Omental fat pad (tissue), 4 donors: ENCODE results near the gene BAZ1B. TPM values are rescaled to one million over a fixed set of nuclear protein-coding genes. Genes with fewer than 3 reads are reported as not detected.

Experiments used
- ATAC-seq: fragments of 150-250 bp; one replicate; pipeline ENCODE4 v1.9.1; 2016; ENCODE audit warnings: mild to moderate bottlenecking, moderate library complexity; ENCODE audit not compliant: low FRiP score
- DNase-seq: peaks from one replicate; pipeline ENCODE4 v3.0.0-alpha.2; 2019; ENCODE audit warnings: low spot score
- CTCF ChIP-seq, 3 donors: fragments of 450-650 bp; IDR thresholded peaks; one replicate each; pipeline ENCODE4 v1.5.1; 2016 to 2017; ENCODE audit warnings: antibody characterized with exemption in 3 of 3, mild to moderate bottlenecking in 3 of 3, moderate library complexity in 2 of 3
- total RNA-seq, 4 donors: library from RNA; depleted of rRNA; stranded (reverse); fragments of >200 nt; gene quantifications; one replicate each; pipeline ENCODE4 v1.1.0, GENCODE V29; 2016

BAZ1B gene
- total RNA-seq, 4 donors from 2014 or later: 42.9 to 61.4 (median 54.9) TPM

DNA sequence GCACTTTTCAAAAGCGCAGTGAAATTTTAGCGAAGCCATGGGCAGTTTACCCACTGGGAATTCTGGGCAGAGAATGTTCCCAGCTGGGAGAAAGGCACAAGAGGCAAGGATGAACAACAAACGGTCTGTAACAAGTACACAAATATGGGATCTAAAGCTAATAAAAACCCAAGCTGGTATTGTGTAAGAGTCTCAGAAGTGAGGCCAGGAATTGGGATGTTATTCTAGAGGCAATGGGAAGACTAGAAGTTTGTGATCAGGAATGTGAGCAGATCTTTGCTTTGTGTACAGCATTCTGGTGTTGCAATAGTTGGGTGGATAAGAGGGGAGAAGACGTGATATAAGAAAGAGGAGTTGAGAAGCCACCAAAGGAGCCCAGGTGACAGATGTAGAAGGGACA lies 73.5 kb downstream of the BAZ1B start:
- TF ChIP-seq CTCF (IDR thresholded peaks at IDR 0.05): no peak
- ATAC-seq (no peak), DNase-seq (no peak)

DNA sequence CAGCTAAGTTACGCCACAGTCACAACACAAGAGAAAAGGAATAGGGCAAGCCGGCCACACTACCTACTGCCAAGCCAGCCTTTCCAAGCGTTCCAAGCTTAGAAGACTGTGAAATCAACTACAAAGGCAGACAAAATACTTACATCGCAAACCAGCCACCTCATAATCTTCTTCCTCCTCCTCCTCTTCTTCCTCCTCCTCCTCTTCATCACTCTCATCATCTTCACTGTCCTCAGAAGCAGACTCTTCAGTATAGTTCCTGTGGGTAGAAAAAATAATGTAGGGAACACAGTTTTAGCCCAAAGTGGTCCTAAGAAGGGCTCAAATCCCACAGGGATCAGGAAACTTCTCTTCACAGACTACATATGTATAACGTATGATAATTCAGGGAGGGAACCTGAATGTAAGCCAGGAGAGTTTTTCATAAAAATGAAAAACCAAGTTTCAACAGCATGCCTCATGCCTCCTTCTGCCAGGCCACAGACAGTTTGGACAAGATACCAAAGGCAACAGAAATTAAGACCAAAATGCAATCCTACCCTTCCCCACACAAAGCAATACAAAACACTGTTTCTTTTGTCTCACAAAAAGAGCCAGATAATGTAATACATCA lies 74.9 kb downstream of the BAZ1B start:
- ATAC-seq (no peak), DNase-seq (no peak)
- no peak for TF ChIP-seq CTCF (IDR thresholded peaks at IDR 0.05)

- DNase-seq (no peak), ATAC-seq (no peak)
- no peak for TF ChIP-seq CTCF (IDR thresholded peaks at IDR 0.05)
These were observed 75.4 kb downstream of the BAZ1B start for GRCh38 chr7:73446682-73447081.

- DNase-seq: no peak
- no peak for TF ChIP-seq CTCF (IDR thresholded peaks at IDR 0.05)
- ATAC-seq: no peak
These were observed 78.4 kb downstream of the BAZ1B start for GRCh38 chr7:73443548-73444255.

DNA sequence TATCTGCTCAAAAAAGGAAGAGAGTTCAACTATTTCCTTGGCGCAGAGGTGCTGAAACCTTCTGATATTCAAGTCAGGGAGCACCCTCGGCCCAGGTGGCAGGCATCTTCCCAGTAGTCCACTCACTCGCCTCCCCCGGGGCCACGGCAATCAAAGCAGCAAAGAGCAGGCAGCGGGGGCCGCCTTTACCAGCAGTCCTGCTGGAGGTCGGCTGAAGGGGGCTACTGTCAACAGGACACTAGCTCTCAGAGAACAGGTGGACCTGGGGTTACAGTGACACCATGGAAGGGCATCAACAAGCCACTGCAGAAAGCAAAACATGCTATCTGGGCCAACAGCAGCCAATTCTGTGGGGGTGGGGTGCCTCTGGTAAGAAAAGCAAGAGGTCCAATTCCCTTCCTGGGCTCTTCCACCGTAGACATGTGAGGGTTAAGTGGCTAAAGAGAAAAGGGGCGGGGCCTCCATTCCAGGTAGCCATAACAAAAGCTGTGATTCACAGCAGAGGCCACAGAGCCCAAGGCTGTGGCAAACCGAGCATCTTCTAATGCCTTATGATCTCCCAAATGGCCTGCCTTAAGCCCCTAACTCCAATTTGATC lies 79.1 kb downstream of the BAZ1B start:
- TF ChIP-seq CTCF (IDR thresholded peaks at IDR 0.05): no peak
- ATAC-seq: no peak
- DNase-seq: no peak

DNA sequence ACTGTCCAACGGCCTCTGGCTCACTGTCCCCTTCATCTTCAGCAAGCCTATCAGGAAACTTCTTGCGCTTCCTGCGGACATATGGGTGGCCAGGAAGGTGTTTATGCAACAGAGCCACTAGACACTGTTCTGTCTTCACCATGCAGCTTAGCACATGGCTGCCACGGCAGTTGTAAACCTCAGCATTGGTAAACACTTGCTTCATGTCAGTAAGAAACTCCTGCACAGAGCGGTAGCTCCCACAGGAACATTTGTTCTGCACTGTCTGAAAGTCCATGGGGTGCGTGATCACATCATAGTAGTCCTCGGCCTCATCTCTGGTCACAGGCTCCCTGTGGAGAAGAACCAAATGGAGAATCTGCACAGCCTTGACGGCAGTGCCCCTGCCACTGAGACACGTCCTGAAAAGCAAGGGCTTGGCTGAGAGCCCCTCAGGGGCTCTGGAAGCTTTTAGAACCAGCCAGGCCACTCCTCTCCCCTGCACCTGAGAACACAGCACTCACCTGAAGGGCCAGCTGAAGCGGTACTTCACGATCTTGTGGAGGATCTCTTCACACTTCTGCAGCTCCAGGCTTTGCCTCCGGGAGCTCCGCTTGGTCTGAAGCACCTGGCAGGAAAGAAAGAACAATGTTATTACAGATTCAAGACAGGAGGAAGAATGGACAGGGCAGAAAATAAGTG lies 79.7 kb downstream of the BAZ1B start:
- DNase-seq (no peak), ATAC-seq (no peak)
- TF ChIP-seq CTCF (IDR thresholded peaks at IDR 0.05): no peak
